NCI-H2029 (cell line): Measurements from ENCODE around the gene SMURF1.

Experiments used
- DNase-seq: peaks from one replicate; lab custom pipeline; 2025; lab: John Stamatoyannopoulos, UW

SMURF1 gene

DNA sequence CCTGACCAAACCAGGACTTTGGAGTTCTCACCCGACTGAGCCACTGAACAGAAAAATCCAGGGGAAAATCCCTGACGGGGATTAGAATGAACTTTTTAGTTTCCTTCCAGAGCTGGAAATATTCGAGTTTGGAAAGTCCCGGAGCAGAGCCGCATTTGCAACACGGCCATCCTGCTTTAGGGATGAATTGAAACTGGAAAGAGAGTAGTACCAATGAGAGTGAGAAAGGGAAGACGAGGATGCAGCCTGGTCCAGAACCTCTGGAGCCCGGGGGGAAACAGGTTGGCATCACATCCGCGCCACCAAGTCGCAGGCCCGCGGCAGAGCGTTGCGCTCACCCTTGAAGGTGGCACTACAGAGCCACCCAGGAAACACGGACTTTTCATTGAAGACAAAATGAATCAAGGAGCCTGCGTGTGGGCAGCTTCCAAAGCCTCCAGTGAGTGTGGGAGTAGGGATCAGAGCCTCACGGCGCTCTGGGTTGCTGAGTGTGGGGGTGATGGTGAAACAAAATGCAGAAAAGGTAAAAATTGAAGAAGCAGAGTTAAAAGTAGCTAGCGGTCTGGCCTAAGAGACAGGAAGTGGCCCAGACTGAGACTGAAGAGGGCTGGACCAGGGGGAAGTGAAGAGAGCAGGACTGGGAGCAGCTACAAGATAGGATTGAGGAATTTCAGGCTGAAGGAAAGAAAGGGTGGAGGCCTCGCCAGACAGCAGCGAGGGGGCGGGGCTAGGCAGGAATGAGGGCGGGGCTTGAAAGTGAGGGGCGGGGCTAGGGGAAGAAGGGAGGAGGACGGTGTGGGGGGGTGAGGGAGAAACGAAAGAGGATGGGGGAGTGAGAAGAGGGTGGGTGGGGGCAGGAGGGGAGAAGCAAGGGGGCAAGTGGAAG is 1.8 kb downstream of the SMURF1 start:
- peak; percentile 32 for DNase-seq

GRCh38 chr7:99141334-99141733 is 2.6 kb downstream of the SMURF1 start:
- no peak for DNase-seq

DNA sequence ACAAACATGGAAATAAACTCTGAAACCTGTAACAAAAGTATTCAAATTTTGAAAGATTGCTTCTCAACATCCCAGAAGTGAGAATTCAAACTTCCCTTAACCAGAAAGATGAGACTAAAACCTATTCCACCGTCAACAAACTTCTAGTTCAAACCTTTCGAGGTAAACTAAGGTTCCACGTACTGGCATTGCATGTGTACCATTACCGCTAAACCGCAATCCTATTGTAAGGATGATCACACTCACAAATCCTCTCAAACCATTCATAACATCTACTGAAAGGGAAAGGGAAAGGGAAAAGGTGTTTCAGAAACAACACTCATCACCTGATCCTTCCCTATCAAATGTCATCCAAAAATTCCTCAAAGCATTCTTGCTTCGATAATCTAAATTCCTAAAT is 3.1 kb downstream of the SMURF1 start:
- DNase-seq: no peak

GRCh38 chr7:99139036-99139435 is 4.9 kb downstream of the SMURF1 start:
- no peak for DNase-seq

DNA sequence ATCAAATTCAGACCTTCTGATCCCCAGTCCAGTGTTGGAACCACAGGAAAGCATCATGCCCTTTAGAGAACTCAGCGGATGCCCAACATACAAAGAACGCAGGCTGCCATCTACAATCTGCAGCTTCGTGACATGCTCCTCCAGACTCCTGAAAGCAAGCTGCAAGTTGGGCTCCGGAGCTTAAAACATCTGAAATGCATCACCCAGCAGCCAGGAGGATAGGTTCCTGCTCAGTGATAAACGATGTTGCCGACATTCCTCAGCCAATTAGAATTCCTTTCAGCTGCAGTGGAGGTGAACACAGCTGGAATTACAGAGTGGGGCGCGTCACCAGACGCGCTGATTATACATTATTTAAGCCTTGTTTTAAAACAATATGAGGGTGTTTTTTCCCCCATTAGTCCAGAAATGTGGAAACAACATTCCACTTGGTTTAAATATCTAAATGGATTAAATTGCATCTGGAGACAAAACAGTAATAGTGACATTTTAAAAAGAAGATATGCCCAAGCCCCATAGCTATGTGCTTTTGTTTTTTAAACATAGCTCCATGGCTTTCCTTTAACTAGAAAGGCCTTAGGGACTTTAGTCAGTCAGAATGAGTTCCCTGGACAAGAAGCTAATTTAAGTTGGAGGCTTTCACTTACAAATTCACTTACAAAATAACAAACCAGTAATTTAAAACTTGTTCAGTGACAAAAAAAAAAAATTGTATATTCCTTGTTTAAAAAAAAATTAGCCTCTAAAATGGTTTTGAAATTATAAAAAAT is 6.3 kb downstream of the SMURF1 start:
- DNase-seq: no peak

- no peak for DNase-seq
Observed at GRCh38 chr7:99135938-99136337, 8.0 kb downstream of the SMURF1 start.

DNA sequence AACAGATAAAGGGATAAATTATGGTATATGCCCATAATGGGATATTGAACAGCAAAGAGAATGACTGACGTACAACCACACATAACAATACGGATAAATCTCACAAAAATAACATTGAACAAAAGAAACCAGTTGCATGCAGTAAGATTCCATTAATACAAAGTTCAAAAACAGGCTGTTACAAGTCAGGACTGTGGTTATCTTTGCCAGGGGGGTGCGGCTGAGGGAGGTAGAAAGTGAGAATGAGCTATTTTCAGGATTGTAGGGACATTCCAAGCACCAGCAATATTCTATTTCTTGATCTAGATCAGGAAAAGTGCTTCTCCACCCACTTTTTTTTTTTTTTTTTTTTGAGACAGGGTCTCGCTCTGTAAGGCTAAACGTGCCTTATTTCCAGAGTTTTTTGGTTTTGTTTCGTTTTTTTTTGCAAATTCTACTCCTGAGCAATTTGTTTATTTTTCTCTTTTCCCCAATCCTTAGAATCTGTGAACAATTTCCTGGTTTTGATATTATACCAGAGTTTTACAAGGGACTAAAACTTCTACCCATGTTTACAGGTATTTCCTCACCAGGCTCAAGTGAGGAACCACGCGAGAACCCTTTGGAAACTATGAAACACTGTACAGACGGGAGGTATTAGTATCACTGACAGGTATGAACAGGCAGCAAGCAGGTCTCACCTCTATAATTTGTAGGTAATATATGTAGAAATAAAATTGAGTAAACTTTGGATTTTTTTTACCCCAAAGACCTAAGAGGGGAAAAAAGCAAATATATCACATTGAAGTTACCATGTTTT is 9.9 kb downstream of the SMURF1 start:
- no peak for DNase-seq

DNA sequence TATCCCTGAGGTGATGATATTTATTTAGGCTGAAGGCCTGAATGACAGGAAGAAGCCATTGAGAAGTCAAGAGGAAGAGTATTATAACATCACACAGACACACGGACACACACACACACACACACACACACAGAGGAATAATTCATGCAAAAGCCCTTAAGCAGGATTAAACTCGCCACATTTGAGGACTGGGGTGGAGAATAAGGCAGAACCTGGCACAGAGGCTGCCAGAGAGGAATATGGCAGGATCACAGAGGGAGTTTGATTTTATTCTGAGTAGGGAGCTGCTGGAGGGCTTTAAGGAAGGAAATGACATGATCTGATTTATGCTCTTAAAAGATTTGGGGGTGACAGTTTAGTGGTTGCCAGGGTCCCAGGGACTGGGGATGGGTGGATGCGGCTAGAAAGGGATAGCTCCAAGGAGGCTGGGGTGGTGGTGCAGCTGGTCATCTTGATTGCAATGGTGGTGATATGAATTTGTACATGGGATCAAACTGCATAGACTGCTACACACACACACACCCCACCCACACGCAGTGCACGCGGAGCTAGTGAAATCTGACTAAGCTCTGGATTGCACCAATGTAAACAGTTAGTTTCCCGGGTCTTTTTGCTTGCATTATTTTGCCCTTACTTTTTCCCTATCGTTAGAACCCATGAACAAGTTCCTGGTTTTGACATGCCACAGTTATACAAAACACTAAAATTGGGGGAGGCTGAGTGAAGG is 11.2 kb downstream of the SMURF1 start:
- DNase-seq: peak; percentile 63

GRCh38 chr7:99131290-99131689 is 12.6 kb downstream of the SMURF1 start:
- DNase-seq: no peak

DNA sequence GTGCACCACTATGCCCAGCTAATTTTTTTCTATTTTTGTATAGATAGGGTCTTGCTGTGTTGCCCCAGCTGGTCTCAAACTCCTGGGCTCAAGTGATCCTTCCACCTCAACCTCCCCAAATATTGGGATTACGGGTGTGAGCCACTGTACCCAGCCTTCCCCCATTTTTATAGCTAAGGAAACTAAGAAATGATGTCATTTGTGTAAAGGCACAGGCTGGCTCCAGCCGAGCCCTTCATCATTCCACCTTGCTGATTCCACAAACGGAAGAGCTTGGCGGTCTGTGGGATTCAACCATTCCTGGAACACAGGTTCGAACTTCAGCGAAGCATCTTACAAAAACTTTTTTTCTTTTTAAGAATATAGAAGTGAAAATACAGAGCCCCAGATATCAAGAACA is 14.4 kb downstream of the SMURF1 start:
- DNase-seq: no peak

DNA sequence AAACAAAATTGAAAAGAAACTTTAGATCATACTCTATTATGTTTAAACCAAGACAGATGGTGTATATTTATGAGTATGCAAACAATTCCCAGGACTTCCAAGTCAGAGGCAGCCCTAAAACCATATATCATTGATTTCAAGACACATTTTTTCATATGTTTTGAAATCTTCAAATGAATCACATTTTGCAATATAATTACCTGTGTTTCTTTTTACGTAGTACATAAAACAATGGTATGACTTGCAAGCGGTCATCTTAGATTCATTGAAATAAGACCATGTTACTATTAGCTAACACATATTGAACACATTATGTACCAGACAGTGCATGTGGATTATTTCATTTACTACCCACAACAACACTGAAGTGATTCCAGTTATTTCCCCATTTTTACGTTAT is 14.9 kb downstream of the SMURF1 start:
- DNase-seq: no peak

GRCh38 chr7:99128076-99128950 is 15.6 kb downstream of the SMURF1 start:
- peak; percentile 89 for DNase-seq

DNA sequence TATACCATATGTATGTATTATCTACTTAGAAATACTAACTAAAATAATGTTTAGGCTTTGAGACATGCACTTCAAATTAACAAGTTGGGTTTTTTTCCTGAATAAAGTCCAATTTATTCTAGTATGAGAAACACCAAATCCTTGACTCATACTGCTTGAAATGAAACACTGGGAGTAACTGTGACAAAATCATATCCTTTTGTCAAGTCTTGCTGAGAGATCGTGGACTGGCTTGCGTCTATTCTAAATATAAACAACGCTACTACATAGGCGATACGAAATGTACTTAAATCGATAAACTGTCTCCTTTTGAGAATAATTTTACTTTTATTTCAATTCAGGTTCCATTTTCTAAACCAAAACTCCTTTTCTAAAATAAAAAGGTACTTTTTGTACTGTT is 16.3 kb downstream of the SMURF1 start:
- DNase-seq: no peak

DNA sequence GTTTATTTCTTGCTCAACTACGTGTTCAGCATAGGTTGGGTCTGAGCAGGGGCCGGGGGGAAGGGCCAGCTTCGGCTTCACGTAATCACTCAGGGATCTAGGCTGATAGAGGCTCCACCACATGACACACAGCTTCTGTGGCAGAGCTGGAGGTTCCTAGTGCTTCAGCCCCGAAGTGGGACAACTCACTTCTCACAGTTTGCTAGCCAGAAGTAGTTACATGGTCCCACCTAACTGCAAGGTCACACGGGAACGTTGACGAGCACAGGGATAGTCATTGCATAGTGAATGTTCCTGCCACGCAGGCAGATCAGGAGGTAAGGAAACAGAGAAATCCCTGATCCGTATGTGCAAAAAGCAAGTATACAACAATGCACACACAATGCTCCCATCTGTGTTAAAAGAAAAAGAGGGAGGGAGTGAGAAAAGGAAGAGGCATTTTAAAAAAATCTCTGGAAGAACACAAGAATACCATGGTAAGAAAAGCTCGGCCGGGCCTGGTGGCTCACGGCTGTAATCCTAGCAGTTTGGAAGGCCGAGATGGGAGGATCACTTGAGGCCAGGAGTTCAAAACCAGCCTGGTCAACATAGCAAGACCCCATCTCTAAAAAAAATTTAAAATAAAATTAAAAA is 16.9 kb downstream of the SMURF1 start:
- no peak for DNase-seq

- DNase-seq: peak; percentile 83
Observed at GRCh38 chr7:99125505-99125865, 18.4 kb downstream of the SMURF1 start.

DNA sequence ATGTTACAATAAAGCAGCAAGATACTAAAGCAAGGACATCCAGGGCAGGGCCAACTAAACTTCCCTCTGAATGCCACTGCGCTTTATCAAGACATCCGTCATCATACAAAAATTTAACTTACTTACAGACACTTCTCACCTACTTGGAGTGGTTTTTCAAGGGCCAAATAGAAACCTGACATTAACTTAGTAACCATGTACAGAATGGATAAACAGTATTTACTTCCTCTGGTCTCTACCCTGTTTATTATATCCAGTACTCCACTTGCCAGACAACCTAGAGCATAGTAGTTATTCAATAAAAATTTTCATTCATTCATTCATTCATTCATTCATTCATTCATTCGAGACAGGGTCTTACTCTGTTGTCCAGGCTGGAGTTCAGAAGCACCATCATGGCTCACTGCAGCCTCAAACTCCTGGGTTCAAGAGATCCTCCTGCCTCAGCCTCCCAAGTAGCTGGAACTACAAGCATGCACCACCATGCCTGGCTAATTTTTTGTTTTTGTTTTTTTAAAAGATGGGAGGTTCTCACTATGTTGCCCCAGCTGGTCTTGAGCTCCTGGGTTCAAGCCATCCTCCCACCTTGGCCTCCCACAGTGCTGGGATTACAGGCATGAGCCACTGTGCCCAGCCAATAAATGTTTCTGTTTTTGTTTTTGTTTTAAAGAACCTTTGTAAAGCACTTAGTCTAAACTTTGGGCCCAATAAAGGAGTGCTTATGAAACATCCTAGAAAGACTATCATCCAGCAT is 19.0 kb downstream of the SMURF1 start:
- no peak for DNase-seq

- DNase-seq: no peak
Observed at GRCh38 chr7:99124236-99124635, 19.7 kb downstream of the SMURF1 start.

DNA sequence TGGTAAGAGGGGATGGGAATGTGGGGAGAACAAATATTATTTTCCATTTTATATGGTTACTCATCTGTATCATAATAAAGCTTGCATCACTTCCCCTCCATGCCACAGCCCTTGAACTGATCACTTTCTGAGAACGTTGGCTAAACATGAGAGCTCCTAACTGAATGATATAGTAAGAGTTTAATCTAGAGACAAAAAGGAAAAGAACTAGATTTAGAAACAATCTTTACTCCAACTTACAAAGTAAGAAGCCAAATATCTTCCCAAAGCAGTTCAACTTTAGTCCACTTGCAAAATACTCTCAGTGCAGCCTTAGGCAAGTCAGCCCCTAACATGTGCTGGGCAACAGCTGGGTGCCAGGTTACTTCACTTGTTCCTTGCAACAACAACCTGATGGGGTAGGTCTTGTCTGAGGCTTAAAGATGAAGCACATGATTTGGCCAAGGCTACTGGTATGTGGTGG is 20.3 kb downstream of the SMURF1 start:
- no peak for DNase-seq

- no peak for DNase-seq
Observed at GRCh38 chr7:99122762-99123161, 21.1 kb downstream of the SMURF1 start.
